Measurements from ENCODE around the gene FADS2. TPM values are rescaled to one million over a fixed set of nuclear protein-coding genes. Genes with fewer than 3 reads are reported as not detected.

FADS2 gene
- total and polyA plus RNA-seq, 9 of the 15 experiments (the other 6 are each of a cell fraction or from before 2014, with no cell fraction given), result 2.9 to 42.8 (median 16.2) TPM

- Histone ChIP-seq H3K4me2 (ENCODE audit: insufficient read depth, low read length) (no peak overlapping the region), H3K9me3 (replicated peaks; ENCODE audit: control insufficient read depth, insufficient read depth, low read depth, low read length) (no peaks in the 10 kb centered on the region), H3K9me1 (ENCODE audit: control insufficient read depth, insufficient read depth, low read length) (no peaks in the 10 kb centered on the region), H3K4me1 (replicated peaks in 1 of 2; ENCODE audit: control insufficient read depth in 2 of 2, insufficient read depth in 2 of 2, low read length in 2 of 2) (peaks cover 0 to 36% of the 10 kb centered on the region in 2 experiments; a peak in 2 of 5 replicates), H4K20me1 (replicated peaks; ENCODE audit: control insufficient read depth, insufficient read depth, low read length) (peaks cover 6% of the 10 kb centered on the region; the same call in 1 of the 2 replicates), H2AFZ (ENCODE audit: low read depth, low read length) (no peak overlapping the region), H3K36me3 (ENCODE audit: control insufficient read depth, insufficient read depth, low read length) (peaks cover 51% of the 10 kb centered on the region; the same call in 2 of the 3 replicates), H3K9ac (ENCODE audit: insufficient read depth in 1 of 2, low read depth in 2 of 2, low read length in 2 of 2) (peak overlapping the region in 1 of 2 experiments; percentile 69; a peak in 1 of 4 replicates), H3K27ac (ENCODE audit: extremely low read depth, low read depth, low read length) (no peak overlapping the region), H3K79me2 (ENCODE audit: control insufficient read depth, insufficient read depth, low read length) (no peaks in the 10 kb centered on the region), H3K4me3 (no peak overlapping the region), H3K27me3 (ENCODE audit: control insufficient read depth in 2 of 2, insufficient read depth in 2 of 2, low read length in 2 of 2) (no peaks in the 10 kb centered on the region)
- no peak for FAIRE-seq
- TF ChIP-seq ZBTB2 (IDR thresholded peaks at IDR 0.05) (no peak), POLR2G (IDR thresholded peaks at IDR 0.05; ENCODE audit: low read depth, low read length) (peak; percentile 30; the same call in 1 of the 2 replicates)
- intact Hi-C loops (cut with micrococcal nuclease) (no loop called here), in situ Hi-C loops (cut with MboI) (no loop called here)
- CTCF ChIA-PET (ENCODE audit: low intra/inter-chr PET ratio), result no interaction called here
- BruUV-seq (replicated peaks), result no TSS peak
- DNase-seq (ENCODE audit: extremely low read depth in 1 of 4, low spot score in 3 of 4), result no peak
- POLR2A ChIA-PET, result interaction anchor here (0.6 to 2.8 kb wide), 9 partner anchors 9 to 351 kb away, joined by 3 to 21 read pairs (median 4); partner anchors contain the start of genes CPSF7, FEN1, SDHAF2 and TMEM258
- no peak for ATAC-seq
- WGBS (ENCODE audit: insufficient coverage, low coverage, missing lambda C conversion rate), result 73% methylated on average over 7 of the region's 9 CpGs
These were observed 47.4 kb upstream of the FADS2 start for GRCh38 chr11:61780581-61781162.

- DNase-seq (ENCODE audit: extremely low read depth in 1 of 4, low spot score in 3 of 4) (no peak), FAIRE-seq (no peak), ATAC-seq (no peak)
- peak; percentile 56 for TF ChIP-seq TFE3 (CRISPR knock-in tag; IDR thresholded peaks at IDR 0.05)
- TF ChIP-seq POLR2G (IDR thresholded peaks at IDR 0.05; ENCODE audit: low read depth, low read length), result peak; percentile 43; the same call in 1 of the 2 replicates
- TF ChIP-seq BCOR (IDR thresholded peaks at IDR 0.05), result no peak
- H3K4me2 ChIP-seq (ENCODE audit: insufficient read depth, low read length), result no peak overlapping the region
- no peaks in the 10 kb centered on the region for H3K27me3 ChIP-seq (ENCODE audit: control insufficient read depth in 2 of 2, insufficient read depth in 2 of 2, low read length in 2 of 2)
- in situ Hi-C loops (cut with MboI) (no loop called here), intact Hi-C loops (cut with micrococcal nuclease) (no loop called here)
- H3K4me1 ChIP-seq (replicated peaks in 1 of 2; ENCODE audit: control insufficient read depth in 2 of 2, insufficient read depth in 2 of 2, low read length in 2 of 2), result peaks cover 0 to 31% of the 10 kb centered on the region in 2 experiments; a peak in 2 of 5 replicates
- H3K27ac ChIP-seq (ENCODE audit: extremely low read depth, low read depth, low read length), result no peak overlapping the region
- no peak overlapping the region for H3K4me3 ChIP-seq
- POLR2A ChIA-PET, result interaction anchor here (1.5 to 2.8 kb wide), 3 partner anchors 11 to 34 kb away, joined by 3 to 21 read pairs (median 8); partner anchors contain the start of genes FEN1 and TMEM258
- H2AFZ ChIP-seq (ENCODE audit: low read depth, low read length), result no peak overlapping the region
- BruUV-seq (replicated peaks), result no TSS peak
- H3K36me3 ChIP-seq (ENCODE audit: control insufficient read depth, insufficient read depth, low read length), result peaks cover 60% of the 10 kb centered on the region; the same call in 2 of the 3 replicates
- CTCF ChIA-PET (ENCODE audit: low intra/inter-chr PET ratio), result no interaction called here
- no peaks in the 10 kb centered on the region for H3K79me2 ChIP-seq (ENCODE audit: control insufficient read depth, insufficient read depth, low read length)
- H3K9me1 ChIP-seq (ENCODE audit: control insufficient read depth, insufficient read depth, low read length), result no peaks in the 10 kb centered on the region
- H4K20me1 ChIP-seq (replicated peaks; ENCODE audit: control insufficient read depth, insufficient read depth, low read length), result peaks cover 6% of the 10 kb centered on the region; the same call in 1 of the 2 replicates
- no peak overlapping the region for H3K9ac ChIP-seq (ENCODE audit: insufficient read depth in 1 of 2, low read depth in 2 of 2, low read length in 2 of 2)
- H3K9me3 ChIP-seq (replicated peaks; ENCODE audit: control insufficient read depth, insufficient read depth, low read depth, low read length), result no peaks in the 10 kb centered on the region
- 68% methylated on average over 5 of the region's 5 CpGs for WGBS (ENCODE audit: insufficient coverage, low coverage, missing lambda C conversion rate)
These were observed 46.5 kb upstream of the FADS2 start for GRCh38 chr11:61781585-61781984.
